Stimulated activated CD4-positive, alpha-beta T cell treated with anti-CD3 and anti-CD28 coated beads, Interleukin-15, amount 100 ng/mL, for 1 hour (primary cell): Measurements from ENCODE around the gene GSG1.
"Not testable (repeated sequence)": the region's sequence is repeated elsewhere in the genome, so short reads cannot be mapped to it uniquely, and the experiment has no call there.

Source experiments
- DNase-seq, 2 donors: peaks; one replicate each; pipeline ENCODE4 v3.0.0-alpha.2; 2020; ENCODE audit warnings: low read depth in 1 of 2, low spot score in 1 of 2

GSG1 gene

DNA sequence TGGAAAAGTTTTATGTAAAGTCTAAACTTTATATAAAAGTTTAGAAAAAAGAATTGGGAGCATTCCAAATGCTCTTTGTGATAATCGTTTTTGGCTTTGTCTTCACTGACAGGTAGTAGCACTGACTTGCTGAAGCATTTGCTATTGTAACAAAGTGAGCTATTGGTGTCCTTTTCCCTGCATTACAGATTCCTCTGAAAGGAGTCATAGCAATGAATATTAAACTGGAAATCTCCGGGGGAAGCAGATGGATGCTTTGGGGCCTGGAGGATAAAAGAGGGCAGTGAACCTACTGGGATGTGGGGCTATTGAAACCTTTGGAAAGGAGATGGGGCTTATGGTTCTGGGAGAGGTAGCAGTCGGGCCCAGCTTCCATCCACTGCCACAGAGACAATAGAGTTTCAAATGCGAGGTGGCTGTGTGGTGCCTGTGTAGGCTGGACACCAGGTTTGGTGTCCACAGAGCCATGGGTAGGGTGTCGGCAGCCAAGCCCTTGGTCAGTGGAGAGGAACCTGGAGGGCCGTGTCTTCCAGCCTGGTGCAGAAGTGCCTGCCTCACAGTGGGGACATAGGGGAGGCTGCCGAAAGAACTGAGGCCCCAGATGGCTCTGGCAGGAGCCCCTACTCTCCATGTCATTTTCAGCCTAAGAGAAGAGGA lies 10.1 kb downstream of the GSG1 start:
- DNase-seq = no peak

DNA sequence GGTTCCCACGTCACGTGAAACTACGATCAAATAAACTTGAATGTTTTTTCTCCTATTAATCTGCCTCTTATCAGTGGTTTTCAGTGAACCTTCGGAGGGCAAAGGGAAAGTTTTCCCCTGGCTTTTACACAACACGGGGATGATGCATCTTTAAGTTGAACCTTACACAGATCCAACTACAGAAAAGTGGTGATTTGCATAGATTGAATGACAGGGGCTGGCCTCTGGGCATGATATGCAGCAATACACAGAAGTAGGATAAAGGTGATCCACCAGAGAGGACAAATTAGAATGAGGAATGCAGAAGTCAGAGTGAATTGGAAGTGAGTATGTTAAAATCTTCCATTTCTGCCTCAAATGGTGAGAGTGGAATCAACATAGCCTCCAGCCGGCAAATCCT lies 11.6 kb downstream of the GSG1 start:
- no peak for DNase-seq

DNA sequence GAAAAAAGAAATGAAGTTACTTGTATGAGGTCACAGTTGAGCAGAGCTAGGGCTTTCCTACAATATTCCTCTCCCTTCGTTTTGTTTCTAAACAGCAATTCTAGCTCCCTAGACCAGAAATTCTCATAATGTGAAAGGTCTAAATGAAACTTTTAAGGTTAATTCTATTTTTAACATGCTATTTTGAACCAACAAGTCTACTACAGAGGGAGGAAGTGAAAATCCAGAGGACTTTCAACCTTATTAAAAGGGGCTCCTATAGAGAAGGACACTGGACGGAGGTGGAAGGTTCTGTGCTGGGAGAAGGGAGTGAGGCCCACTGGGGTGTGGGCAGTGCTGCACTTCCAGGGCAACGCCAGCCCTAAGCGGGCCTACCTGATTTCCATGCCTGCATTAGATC lies 13.4 kb downstream of the GSG1 start:
- no peak for DNase-seq

DNA sequence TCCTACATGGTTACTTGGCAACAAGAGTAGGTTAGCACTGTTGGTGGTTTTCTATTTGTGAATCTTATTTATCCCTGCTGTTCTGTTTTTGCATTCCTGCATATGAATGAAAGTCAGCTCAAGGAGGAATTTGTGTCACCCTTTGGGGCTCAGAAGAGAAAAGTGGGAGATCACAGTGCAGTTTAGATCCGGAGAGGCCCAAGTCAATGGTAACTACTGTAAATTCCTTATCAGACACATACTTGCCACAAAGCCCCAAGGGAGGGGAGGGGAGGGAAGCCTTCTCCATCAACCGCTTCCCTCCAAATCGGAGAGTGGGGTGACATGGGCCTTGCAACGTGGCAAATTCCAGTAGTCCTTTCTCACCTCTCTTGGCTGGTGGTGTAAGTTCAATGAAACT lies 15.0 kb downstream of the GSG1 start:
- no peak for DNase-seq

DNA sequence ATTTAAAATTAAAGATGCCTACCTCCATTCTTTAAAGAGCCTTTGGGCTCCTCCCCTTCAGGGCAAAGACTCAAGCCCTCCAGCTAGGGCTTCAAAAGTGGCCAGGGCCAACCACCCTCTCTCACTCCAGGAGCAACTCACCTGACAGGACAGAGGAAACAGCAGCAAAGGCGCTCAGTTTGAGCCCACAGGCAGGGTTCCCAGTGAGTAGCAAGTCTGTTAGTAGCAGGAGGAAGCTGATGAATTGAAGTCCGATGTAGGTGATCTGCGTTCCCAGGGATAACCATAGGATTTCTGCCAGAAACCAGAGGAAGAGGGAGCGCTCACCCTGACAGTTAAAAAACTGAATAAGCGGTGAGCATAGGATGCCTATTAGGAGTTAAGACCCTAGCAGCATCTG lies 15.7 kb downstream of the GSG1 start:
- no peak for DNase-seq

DNA sequence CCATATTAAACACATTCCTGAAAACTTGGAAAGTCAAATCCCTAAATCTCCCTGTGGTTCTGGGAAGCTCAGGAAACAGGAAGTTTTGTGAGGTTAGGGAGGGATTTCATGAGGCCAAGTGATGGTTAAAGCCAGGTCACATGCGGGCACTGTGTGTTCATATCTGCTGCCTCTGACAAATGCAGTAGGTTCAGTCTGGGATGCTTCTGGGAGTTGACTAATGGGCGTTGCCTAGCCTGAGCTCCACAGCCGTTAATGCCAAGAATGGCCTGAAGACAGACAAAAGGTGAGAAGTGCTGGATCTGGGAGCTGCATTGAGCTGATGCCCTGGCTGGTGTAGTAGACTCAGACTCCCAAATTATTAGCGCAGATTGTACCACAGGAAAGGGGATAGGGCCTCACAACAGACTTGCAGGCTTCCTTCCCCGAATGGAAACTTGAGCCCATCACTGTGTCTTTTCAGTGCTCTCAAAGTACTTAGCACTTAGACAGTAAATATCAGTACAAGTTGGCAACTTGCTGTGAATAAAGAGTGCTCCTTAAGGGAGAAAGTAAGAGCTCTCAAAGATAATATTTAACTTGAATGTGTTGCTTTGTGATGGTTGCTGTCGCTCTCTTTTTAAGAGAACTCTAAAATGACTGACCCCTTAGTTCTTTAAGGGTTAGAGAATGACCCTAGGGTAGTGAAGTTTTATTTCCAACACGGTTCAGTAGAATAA lies 17.3 kb downstream of the GSG1 start:
- no peak for DNase-seq

DNA sequence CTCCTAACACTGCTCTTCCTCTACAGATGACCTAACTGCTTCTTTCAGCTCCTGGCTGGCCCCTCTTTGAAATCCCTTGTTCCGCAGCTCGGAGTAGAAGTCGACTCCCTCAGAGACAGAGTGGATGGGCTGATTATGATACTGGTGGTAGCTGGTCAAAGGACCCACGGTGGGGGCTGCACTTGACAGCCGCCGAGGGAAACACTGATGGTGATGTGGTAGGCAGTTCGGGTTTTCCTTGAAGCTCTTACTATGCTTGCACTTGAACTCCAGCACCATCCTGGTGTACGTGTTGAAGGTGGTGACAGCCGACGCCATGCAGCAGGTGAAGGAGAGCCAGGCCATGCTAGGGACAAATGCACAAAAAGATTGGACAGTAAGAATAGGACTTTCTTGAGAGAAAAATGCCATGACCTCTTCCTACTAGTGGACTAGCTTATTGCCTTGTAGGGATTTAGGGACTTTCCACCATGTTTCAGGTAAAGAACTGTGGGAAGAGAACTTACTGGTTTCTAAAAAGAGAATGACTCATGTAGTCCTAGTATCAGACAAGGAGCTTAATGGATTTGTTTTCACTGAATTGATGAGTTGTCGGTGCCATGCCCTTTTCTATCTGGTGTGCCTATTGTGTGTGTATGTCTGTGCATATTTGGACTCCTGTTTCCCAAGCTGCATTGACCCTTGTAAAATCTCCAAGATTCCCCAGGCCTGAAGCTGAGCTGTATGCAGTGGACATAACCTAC lies 18.4 kb downstream of the GSG1 start:
- no peak for DNase-seq

DNA sequence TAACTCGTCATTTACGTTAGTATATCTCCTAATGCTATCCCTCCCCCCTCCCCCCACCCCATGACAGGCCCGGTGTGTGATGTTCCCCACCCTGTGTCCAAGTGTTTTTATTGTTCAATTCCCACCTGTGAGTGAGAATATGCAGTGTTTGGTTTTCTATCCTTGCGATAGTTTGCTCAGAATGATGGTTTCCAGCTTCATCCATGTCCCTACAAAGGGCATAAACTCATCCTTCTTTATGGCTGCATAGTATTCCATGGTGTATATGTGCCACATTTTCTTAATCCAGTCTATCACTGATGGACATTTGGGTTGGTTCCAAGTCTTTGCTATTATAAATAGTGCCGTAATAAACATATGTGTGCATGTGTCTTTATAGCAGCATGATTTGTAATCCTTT lies 19.8 kb downstream of the GSG1 start:
- DNase-seq = not testable (repeated sequence)

DNA sequence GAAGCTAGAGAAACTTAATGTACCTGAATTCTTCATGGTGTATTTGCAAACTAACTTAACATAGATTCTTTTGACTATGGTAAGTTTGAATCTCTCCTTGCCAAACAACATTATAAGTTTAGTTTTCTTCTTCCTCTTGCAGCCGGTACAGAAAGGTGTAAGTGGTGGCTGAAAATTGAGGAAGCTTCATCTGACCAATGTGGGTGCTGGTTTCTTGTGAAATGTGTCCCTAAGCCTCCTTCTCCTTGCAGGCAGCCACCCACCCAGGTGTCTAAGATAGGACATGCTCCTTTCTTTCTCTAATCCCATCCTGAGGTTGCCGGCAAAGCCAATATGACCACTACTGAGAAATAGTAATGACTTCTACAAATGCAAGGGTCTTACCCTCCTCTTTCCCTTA lies 20.6 kb downstream of the GSG1 start:
- DNase-seq = no peak

DNA sequence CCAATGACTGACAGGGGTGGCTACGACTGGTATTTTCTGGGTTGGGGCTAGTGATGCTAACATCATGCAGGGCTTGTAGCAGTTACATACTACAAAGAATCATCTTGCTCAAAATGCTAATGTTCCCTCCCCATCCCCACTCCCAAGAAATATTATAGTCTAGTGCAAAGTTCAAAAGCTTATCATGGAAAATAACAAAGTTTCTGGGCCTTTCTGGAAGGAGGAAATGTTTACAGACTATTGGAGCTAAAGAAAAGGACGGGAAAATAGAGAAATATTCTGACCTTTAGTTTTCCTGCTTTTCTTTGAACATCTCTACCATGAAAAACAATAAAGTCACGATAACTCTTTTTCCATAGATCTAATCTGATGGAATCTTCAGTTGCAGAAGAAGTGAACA lies 23.2 kb downstream of the GSG1 start:
- no peak for DNase-seq

DNA sequence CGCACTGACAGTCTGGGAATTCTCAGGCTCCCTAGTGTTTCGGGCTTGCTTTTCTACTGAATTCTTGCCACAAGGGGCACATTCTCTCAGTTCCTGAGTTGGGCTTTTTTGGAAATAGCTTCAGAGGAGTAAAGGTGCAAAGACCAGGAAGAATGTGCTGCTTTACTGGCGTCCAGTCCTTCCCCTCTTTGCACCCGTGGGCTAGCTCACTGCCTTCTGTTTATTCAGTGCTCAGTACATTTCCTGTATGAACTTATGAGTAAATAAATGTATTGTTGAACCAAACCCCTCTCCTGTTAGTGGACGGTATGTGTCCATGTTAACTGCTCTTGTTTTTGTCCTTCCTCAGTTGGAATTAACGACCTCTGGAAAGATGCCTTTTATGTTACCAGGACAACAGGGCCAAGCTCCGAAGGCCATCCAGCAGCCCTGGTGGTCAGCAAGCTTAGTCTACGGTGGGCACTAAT lies 24.0 kb downstream of the GSG1 start:
- no peak for DNase-seq

DNA sequence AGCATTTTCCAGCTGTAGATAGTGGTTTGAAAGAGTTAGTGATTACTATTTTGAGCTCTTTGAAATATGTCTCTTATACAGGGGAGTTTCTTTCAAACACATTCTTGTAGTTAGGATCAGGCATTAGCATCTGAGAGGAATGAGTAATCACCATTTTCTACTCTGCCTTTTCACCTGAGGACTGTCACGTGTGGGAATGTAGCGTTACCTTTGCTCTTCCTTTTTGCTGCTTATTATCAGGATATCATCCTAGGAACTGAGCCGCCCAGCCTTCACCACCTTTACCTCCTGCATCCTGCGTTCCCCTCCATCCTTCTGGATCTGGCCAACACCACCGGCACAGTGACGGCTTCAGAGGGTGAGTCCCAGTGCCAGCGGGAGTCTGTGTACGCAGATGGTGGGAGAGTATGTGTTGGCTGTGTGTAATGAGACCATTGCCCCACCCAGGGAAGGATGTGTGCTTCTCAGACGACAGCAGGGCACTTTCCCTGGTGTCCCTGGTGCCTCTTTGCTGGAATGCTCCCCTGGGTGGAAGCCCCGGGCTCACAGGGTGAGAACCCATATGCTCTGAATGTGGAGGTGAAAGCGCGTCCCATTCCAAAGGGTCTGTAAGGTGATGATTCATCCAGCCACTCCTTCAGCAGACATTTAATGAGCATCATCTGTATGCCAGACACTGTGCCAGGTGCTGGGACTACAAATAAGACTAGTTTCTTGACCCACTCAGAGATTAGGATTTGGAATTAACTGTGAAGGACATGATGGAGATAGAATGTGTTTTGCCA lies 27.5 kb downstream of the GSG1 start:
- DNase-seq = no peak

DNA sequence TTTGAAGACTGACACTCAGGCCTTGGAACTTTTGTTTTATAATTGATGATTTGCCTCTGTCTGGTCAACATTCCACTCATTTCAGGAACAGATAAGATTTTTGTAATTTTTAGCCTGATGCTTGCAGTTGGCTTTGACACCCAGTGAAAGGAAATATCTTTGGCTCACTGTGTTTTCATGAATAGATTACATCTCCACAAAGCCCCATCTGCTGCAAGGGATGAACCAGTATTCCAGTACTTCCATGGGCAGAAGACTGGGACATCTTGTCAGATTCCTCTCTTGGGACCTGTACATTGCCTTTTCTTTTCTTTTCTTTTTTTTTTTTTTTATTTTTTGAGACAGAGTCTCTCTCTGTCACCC lies 28.4 kb downstream of the GSG1 start:
- DNase-seq = no peak

DNA sequence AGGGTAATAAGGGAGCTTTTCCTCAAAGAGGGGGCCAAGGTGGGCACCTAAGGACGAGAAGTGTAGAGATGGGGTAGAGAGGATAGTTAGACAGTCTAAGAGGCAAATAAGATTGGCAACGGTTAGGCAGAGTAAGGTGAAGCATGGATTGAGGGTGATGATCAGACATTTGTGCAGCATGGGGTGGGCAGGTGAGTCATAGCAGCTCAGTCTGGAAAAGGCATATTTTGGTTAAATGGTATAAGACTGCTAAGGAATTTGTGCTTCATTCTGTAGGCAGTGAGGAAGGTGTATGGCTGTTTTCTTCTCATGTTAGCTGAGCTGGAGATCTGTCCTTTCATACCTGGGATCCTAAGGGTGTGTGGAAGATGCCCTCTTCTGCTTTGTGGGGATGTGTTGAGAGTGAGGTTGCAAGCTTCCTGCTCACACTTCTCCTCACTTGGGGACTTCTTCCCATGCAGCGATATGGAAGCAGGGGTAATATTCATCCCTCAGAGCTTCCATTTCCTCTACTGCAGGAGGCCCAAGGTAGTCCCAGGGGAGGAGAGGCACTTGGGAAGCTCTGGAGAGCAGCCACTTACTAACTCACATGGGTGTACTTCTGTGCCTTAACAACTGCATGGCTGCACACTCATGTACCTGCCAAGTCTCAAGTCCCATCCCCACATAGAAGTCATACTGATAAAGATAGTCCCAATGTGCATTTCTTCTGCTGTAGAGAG lies 28.9 kb downstream of the GSG1 start:
- DNase-seq = no peak

DNA sequence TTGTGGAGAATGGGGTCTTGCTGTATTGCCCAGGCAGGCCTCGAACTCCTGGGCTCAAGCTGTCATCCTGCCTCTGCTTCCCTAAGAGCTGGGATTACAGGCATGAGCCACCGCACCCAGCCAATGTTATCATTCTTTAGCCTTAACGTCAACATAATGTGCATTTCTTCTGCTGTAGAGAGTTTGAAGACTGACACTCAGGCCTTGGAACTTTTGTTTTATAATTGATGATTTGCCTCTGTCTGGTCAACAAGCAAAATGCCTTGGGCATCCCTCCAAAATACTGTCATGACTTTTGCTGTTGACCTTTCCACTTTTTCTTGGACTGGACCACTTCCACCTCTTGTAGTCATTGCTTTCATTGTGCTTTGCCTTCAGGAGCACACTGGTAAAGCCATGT lies 30.3 kb downstream of the GSG1 start:
- no peak for DNase-seq

DNA sequence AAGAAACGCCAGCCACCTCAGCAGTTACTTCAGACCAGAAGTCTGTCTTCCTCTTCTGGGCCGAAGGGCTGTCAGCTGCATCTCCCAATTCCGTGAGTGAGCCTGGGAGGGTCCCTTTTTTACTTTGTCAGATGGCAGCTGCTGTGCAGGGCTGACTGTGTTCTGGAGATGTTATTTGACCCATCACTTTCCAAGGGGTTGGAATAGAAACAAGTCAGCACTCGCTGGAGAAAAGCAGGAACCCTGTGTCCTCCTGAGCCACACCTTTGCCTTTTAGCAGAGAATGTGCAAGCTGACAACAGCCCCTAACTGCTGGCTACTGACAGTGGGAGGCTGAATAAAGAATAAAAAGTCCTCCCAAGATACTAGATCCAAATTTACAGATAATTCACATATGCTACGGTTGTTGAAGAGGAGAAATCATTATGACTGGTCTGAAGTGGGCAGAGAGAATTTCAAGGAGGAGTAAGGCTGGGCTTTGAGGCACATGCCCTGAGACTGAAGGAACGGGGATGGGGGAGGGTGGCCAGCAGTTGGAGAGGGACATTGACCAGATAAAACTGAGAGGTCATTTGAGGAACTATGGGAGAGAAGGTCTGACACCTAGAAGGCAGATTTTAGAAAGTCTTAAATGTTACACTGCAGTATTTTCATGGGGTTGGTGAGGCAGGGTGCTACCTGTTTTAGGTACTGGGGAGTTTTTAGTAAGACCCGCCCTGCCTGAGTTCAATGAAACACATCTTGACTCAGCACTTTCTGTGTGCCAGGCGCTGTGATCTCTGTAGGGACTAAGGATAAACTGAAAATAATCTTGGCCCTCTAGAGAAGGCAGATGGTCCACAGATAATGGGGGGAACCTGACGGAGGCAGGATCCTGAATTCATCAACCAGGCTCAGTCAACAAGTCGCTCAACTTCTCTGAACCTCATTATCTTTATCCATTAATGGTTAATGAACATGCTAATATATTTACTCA lies 31.9 kb downstream of the GSG1 start:
- DNase-seq = no peak

DNA sequence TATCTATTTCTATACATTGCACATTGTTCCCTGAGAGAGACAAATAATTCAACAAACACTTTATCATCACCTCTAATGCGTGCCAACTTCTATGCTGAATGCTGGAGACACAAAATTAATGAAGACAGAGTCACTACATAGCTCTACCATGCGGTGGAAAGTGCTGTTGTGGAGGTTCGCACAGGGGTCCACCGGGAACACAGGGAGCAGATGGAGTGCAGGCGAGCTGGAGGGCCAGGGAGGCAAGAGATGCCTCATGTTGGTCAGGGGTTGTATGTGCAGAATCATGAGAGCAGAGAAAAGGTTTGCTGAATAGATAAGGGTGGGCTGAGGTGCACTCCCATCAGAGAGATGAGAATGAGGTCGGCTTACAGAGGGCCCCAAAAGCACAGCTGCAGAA lies 34.1 kb downstream of the GSG1 start:
- no peak for DNase-seq

DNA sequence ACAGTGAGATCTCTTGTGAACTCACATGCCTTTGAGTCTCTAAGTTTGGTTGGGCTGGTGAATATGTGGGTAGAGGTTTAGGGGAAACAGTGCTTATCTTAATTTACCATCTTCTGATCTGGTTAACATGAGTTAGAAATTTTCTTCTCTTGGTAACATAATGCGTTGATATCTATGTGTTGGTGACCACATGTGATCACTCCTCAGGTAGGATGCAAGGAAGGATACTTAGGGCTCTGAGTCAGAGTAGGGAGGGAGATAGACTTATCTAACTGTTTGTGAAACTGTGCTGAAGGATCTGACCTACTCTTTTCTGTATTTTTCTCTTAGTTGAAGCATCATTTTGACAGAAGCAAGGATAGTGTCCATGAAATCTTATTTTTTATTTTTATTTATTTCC lies 36.1 kb downstream of the GSG1 start:
- DNase-seq = no peak

DNA sequence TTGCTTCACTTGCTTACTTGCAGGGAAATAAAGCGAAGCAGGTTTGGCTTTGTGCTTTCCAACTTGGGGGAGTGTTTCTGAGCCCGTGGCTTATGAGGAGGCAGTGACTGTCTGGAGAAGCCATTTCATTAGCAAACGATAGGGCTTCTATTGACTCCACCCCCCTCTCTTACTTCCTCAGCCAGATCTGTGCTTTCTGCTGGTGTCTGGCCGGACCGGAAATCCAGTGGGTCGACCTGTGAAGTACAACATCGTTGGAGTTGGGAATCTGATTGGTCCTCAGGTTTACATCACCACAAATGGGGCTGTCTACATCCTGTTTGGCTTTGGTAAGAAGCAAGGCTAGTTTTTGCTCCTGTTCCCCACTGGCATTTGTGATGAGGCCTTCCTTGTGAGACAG lies 37.0 kb downstream of the GSG1 start:
- no peak for DNase-seq

DNA sequence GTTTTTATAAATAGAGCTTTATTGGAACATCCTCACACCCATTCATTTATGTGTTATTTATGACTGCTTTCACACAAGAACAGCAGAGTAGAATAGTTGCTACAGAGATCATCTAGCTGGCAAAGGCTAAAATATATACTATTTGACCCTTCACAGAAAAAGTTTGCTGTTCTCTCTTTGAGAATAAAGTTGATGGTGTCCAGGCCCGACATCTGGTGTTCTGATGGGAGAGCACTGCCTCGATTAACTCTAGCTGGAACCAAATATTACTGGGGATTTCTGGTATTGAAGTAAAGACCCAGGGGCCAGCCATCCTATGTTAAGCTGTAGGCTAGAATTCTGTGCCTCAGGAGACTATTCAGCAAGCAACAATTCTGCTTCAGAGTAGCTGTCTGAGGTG lies 37.5 kb downstream of the GSG1 start:
- no peak for DNase-seq
